Measurements from ENCODE around the gene MAP2K4. TPM values are rescaled to one million over a fixed set of nuclear protein-coding genes. Genes with fewer than 3 reads are reported as not detected.
"Not testable (repeated sequence)": the region's sequence is repeated elsewhere in the genome, so short reads cannot be mapped to it uniquely, and the experiment has no call there.

MAP2K4 gene
- total RNA-seq, 2 donors from 2014 or later: 34.9 to 35.6 TPM

DNA sequence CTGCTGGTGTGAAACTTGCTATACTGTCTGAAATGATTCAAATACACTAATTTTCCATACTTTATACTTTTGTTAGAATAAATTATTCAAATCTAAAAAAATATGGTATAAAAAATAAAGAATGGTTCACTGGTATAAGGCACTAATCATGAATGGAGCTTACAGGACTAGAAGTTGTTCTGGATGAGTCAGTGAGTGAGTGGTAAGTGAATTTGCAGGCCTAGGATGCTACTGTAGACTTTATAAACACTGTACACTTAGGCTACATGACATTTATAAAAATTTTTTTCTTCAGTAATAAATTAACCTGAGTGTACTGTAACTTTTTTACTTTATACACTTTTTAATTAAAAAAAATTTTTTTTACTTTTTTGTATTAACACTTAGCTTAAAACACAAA lies 95.5 kb downstream of the MAP2K4 start:
- Mint-ChIP-seq H3K27me3 (no peaks in the 10 kb centered on the region), H3K4me1 (ENCODE audit: low read depth in 2 of 2) (peaks cover 0 to 3% of the 10 kb centered on the region in 2 donors), H3K36me3 (peaks cover 28% of the 10 kb centered on the region), H3K27ac (no peak overlapping the region), H3K9me3 (no peaks in the 10 kb centered on the region), H3K4me3 (no peak overlapping the region)
- ATAC-seq: no peak
- DNase-seq (ENCODE audit: low spot score): no peak

DNA sequence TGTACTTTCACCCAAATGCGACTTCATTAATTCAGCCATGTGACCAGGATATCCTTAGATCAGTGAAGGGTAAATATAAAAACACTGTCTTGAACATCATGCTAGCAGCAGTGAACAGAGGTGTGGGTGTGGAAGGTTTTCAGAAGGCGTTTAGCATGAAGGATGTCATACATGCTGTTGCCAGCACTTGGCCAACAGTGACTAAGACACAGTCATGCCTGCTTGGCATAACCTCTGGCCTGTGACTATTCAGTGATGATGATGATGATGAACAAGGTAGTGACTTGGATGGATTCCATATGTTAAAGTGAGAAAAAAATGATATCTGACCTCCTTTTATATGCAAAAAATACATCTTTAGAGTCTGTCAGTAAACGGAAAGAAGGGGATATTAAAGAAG lies 97.9 kb downstream of the MAP2K4 start:
- no peaks in the 10 kb centered on the region for H3K9me3 Mint-ChIP-seq
- no peak for DNase-seq (ENCODE audit: low spot score)
- H3K36me3 Mint-ChIP-seq: peaks cover 28% of the 10 kb centered on the region
- H3K27me3 Mint-ChIP-seq: no peaks in the 10 kb centered on the region
- ATAC-seq: no peak
- H3K4me1 Mint-ChIP-seq (ENCODE audit: low read depth in 2 of 2): peaks cover 0 to 3% of the 10 kb centered on the region in 2 donors
- H3K27ac Mint-ChIP-seq: no peak overlapping the region
- no peak overlapping the region for H3K4me3 Mint-ChIP-seq

GRCh38 chr17:12122075-12122474 lies 101.4 kb downstream of the MAP2K4 start:
- no peaks in the 10 kb centered on the region for H3K27me3 Mint-ChIP-seq
- H3K36me3 Mint-ChIP-seq: peaks cover 38% of the 10 kb centered on the region
- no peak overlapping the region for H3K27ac Mint-ChIP-seq
- no peak overlapping the region for H3K4me3 Mint-ChIP-seq
- ATAC-seq: no peak
- DNase-seq (ENCODE audit: low spot score): no peak
- H3K4me1 Mint-ChIP-seq (ENCODE audit: low read depth in 2 of 2): peaks cover 0 to 5% of the 10 kb centered on the region in 2 donors
- no peaks in the 10 kb centered on the region for H3K9me3 Mint-ChIP-seq

DNA sequence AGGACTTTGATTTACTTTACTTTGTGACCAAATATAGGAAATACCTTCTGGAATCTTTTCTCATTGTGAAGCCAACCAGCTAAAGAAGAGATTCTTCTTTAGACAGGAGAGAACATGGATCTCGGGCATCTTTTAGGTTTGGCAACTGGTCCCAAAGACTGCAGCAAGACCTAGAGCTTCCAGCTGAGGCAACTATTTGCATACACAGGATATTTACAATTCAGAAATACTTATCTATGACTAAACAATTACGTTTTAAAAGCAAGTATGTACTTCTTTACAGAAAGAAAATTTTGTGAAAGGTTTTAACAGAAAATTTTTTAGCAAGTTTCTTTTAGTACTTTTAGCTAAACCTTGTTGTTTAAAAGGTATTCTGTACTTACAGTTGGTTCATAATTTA lies 106.5 kb downstream of the MAP2K4 start:
- no peaks in the 10 kb centered on the region for H3K27me3 Mint-ChIP-seq
- H3K27ac Mint-ChIP-seq: no peak overlapping the region
- H3K36me3 Mint-ChIP-seq: peaks cover 37% of the 10 kb centered on the region
- H3K4me1 Mint-ChIP-seq (ENCODE audit: low read depth in 2 of 2): peaks cover 0 to 2% of the 10 kb centered on the region in 2 donors
- DNase-seq (ENCODE audit: low spot score): no peak
- H3K9me3 Mint-ChIP-seq: no peaks in the 10 kb centered on the region
- ATAC-seq: no peak
- no peak overlapping the region for H3K4me3 Mint-ChIP-seq

- H3K4me3 Mint-ChIP-seq: no peak overlapping the region
- DNase-seq (ENCODE audit: low spot score) (no peak), ATAC-seq (no peak)
- no peak overlapping the region for H3K27ac Mint-ChIP-seq
- H3K27me3 Mint-ChIP-seq: no peaks in the 10 kb centered on the region
- peaks cover 37% of the 10 kb centered on the region for H3K36me3 Mint-ChIP-seq
- peaks cover 0 to 2% of the 10 kb centered on the region in 2 donors for H3K4me1 Mint-ChIP-seq (ENCODE audit: low read depth in 2 of 2)
- no peaks in the 10 kb centered on the region for H3K9me3 Mint-ChIP-seq
These were observed 107.0 kb downstream of the MAP2K4 start for GRCh38 chr17:12127667-12128066.

DNA sequence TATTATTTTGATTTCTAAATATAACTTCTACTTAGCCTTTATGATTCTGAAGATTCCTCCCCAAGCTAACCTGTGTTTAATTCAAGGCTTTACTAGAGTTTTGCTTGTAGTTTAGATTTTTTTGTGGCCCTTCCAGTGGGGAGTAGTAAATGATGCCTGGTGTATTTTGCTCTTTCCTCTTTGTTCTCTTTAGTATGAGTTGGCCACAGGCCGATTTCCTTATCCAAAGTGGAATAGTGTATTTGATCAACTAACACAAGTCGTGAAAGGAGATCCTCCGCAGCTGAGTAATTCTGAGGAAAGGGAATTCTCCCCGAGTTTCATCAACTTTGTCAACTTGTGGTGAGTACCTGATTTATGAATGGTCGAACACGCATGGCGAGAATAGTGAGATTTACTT lies 108.3 kb downstream of the MAP2K4 start:
- ATAC-seq (no peak), DNase-seq (ENCODE audit: low spot score) (no peak)
- H3K9me3 Mint-ChIP-seq: no peaks in the 10 kb centered on the region
- H3K4me3 Mint-ChIP-seq: no peak overlapping the region
- H3K27me3 Mint-ChIP-seq: no peaks in the 10 kb centered on the region
- H3K4me1 Mint-ChIP-seq (ENCODE audit: low read depth in 2 of 2): peaks cover 0 to 2% of the 10 kb centered on the region in 2 donors
- H3K27ac Mint-ChIP-seq: no peak overlapping the region
- H3K36me3 Mint-ChIP-seq: peaks cover 41% of the 10 kb centered on the region

DNA sequence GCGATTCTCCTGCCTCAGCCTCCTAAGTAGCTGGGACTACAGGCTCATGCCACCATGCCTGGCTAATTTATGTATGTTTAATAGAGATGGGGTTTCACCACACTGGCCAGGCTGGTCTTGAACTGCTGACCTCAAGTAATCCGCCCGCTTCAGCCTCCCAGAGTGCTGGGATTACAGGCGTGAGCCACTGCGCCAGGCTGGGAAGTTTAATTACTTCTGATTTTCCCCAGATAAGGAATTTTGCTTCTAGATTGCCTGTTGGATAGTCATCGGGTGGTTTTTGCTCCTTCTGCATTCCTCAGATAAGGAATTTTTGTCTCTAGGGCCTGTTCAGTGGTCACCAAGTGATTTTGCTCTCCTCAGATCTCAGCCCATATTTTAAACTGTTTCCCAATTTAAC lies 112.5 kb downstream of the MAP2K4 start:
- DNase-seq (ENCODE audit: low spot score) (no peak), ATAC-seq (no peak)
- Mint-ChIP-seq H3K27me3 (no peaks in the 10 kb centered on the region), H3K27ac (no peak overlapping the region), H3K9me3 (peaks cover 3% of the 10 kb centered on the region), H3K4me3 (no peak overlapping the region), H3K36me3 (peaks cover 41% of the 10 kb centered on the region), H3K4me1 (ENCODE audit: low read depth in 2 of 2) (no peaks in the 10 kb centered on the region)

DNA sequence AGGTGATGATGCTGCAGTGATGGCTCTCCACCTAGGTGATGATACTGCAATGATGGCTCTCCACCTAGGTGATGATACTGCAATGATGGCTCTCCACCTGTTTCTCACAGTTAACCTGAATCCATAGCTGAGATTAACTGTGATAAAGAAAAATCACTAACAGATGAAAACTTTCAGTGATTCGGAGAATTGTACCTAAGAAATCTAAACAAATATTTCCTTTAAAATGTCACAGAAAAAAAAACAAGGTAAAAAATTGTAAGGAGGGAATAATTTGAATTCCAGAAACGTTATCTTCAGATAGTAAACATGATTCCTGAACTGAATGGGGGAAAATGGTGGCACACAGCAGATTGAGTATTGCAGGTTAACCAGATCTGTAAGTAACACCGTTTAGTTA lies 113.4 kb downstream of the MAP2K4 start:
- H3K9me3 Mint-ChIP-seq: peaks cover 3% of the 10 kb centered on the region
- H3K36me3 Mint-ChIP-seq: peaks cover 41% of the 10 kb centered on the region
- H3K27me3 Mint-ChIP-seq: no peaks in the 10 kb centered on the region
- no peak overlapping the region for H3K27ac Mint-ChIP-seq
- H3K4me3 Mint-ChIP-seq: no peak overlapping the region
- DNase-seq (ENCODE audit: low spot score) (no peak), ATAC-seq (no peak)
- no peaks in the 10 kb centered on the region for H3K4me1 Mint-ChIP-seq (ENCODE audit: low read depth in 2 of 2)

- Mint-ChIP-seq H3K27ac (no peak overlapping the region), H3K27me3 (no peaks in the 10 kb centered on the region), H3K4me3 (no peak overlapping the region), H3K36me3 (peaks cover 37% of the 10 kb centered on the region), H3K4me1 (ENCODE audit: low read depth in 2 of 2) (no peaks in the 10 kb centered on the region), H3K9me3 (peaks cover 3% of the 10 kb centered on the region)
- DNase-seq (ENCODE audit: low spot score): no peak
- ATAC-seq: no peak
These were observed 113.9 kb downstream of the MAP2K4 start for GRCh38 chr17:12134587-12134986.

DNA sequence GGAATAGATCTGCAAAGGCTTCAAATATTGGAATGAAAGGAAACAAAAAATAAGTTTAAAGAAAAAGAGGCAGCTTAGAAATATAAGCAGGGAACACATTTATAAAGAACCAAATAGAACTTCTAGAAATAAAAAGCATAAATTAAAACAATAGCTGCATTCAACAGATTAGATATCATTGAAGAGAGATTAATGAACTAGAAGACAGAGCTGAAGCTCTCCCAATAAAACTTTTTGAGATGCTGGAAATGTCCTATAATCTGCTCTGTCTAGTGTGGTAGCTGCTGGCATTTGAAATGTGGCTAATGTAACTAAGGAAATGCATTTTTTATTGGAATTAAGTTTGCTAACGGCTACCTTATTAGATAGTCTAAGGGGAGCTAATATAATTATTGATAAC lies 115.6 kb downstream of the MAP2K4 start:
- no peak overlapping the region for H3K4me3 Mint-ChIP-seq
- peaks cover 46% of the 10 kb centered on the region for H3K36me3 Mint-ChIP-seq
- no peaks in the 10 kb centered on the region for H3K4me1 Mint-ChIP-seq (ENCODE audit: low read depth in 2 of 2)

DNA sequence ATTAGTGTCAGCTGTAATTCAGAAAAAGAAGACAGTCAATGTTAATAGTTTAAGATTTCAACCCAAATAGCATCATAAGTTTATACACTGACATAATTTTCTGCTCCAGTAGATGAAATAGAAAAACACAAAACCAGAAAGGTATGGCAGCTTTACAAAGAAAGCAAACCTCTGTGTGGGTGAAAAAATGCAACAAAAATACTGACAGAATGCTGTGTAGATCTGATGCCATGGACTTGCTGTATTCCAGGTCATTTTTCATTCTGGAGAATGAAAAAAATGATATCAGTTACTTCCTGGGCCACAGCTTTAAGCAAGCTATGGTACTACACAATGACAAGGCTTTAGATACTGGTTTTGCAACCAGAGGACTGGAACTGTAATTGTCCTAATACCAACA lies 116.0 kb downstream of the MAP2K4 start:
- Mint-ChIP-seq H3K36me3 (peaks cover 50% of the 10 kb centered on the region), H3K9me3 (peaks cover 3% of the 10 kb centered on the region), H3K4me3 (no peak overlapping the region), H3K27me3 (no peaks in the 10 kb centered on the region), H3K4me1 (ENCODE audit: low read depth in 2 of 2) (no peaks in the 10 kb centered on the region), H3K27ac (no peak overlapping the region)
- DNase-seq (ENCODE audit: low spot score): no peak
- no peak for ATAC-seq

More for the DNA sequence above, 115.6 kb downstream of the MAP2K4 start:
- no peak for DNase-seq (ENCODE audit: low spot score)
- no peaks in the 10 kb centered on the region for H3K27me3 Mint-ChIP-seq
- ATAC-seq: no peak
- H3K9me3 Mint-ChIP-seq: peaks cover 3% of the 10 kb centered on the region
- no peak overlapping the region for H3K27ac Mint-ChIP-seq

DNA sequence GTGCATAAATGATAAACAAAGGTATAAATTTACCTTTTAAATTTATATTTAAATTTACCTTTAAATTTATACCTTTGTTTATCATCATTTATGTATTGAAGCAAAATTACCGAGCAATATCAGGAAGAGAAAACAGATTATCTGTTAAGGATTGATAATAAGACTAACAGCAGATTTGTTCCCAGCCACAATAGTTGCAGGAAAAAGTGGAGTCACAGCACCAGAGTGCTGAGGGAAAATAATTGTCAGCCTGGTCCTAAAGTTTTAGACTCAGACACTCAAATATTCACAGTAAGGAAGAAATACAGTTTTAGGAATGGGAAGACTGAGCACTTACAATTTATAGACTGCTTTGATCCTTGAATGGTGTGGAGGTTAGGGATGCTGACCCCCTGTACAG lies 117.2 kb downstream of the MAP2K4 start:
- H3K36me3 Mint-ChIP-seq: peaks cover 57% of the 10 kb centered on the region
- H3K4me1 Mint-ChIP-seq (ENCODE audit: low read depth in 2 of 2): no peaks in the 10 kb centered on the region
- no peak overlapping the region for H3K27ac Mint-ChIP-seq
- H3K27me3 Mint-ChIP-seq: no peaks in the 10 kb centered on the region
- peaks cover 3% of the 10 kb centered on the region for H3K9me3 Mint-ChIP-seq
- ATAC-seq: no peak
- H3K4me3 Mint-ChIP-seq: no peak overlapping the region
- DNase-seq (ENCODE audit: low spot score): no peak

DNA sequence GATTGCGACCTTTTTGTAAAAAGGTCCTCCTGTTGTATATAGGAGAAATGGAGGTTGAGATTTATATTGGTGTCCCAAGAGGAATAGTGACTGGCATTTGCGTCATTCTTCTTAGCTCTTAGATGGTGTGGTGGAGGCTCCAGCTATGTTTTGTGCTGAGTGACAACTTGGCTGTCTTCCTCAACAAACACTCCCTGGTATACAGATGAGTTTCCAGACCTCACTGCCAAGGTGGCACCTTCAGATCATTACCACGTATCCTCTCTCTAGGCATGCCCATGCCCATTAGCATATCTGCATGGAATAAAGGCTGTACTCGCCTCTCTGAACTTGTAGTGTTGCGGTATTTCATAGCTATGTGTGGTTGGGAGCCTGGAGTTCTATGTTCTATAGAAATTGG lies 120.0 kb downstream of the MAP2K4 start:
- H3K4me1 Mint-ChIP-seq (ENCODE audit: low read depth in 2 of 2): no peaks in the 10 kb centered on the region
- DNase-seq (ENCODE audit: low spot score) (no peak), ATAC-seq (no peak)
- no peak overlapping the region for H3K27ac Mint-ChIP-seq
- no peak overlapping the region for H3K4me3 Mint-ChIP-seq
- H3K27me3 Mint-ChIP-seq: no peaks in the 10 kb centered on the region
- H3K36me3 Mint-ChIP-seq: peaks cover 56% of the 10 kb centered on the region
- H3K9me3 Mint-ChIP-seq: peaks cover 3% of the 10 kb centered on the region

- ATAC-seq; H3K4me1 Mint-ChIP-seq (ENCODE audit: low read depth in 2 of 2); DNase-seq (ENCODE audit: low spot score); H3K27ac Mint-ChIP-seq; H3K4me3 Mint-ChIP-seq; H3K36me3 Mint-ChIP-seq: not testable (repeated sequence)
- Mint-ChIP-seq H3K9me3 (peaks cover 19% of the 10 kb centered on the region), H3K27me3 (peaks cover 0 to 14% of the 10 kb centered on the region in 2 donors)
These were observed 141.5 kb downstream of the MAP2K4 start for GRCh38 chr17:12162187-12162586.

DNA sequence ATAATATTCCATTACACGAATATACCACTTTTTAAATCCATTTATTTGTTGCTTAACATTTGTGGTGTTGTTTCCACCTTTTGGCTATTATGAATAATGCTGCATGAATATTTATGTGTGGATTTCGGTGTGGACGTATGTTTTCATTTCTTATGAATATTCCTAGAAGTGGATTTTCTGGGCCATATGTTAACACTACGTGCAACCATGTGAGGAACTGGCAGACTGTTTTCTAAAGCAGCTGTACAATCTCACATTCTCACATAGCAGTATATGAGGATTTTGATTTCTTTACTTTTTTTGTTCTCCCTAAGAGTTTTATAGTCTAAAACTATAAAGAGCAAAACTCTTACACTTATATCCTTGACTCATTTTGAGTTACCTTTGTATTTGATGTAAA lies 143.4 kb downstream of the MAP2K4 start:
- peaks cover 0 to 14% of the 10 kb centered on the region in 2 donors for H3K27me3 Mint-ChIP-seq
- peaks cover 13% of the 10 kb centered on the region for H3K9me3 Mint-ChIP-seq
- no peak overlapping the region for H3K27ac Mint-ChIP-seq
- no peak for ATAC-seq
- no peak for DNase-seq (ENCODE audit: low spot score)
- H3K4me1 Mint-ChIP-seq (ENCODE audit: low read depth in 2 of 2): no peaks in the 10 kb centered on the region
- H3K36me3 Mint-ChIP-seq: peaks cover 10% of the 10 kb centered on the region
- H3K4me3 Mint-ChIP-seq: no peak overlapping the region

Measured in natural killer cell treated with Interleukin-12 subunit alpha and Interleukin-12 subunit beta and Interleukin-15 and Interleukin-18, amount 100 ng/mL, for 72 hours (primary cell).